HG03520 (cell line): Measurements from ENCODE around the gene B4GALT1.

Source experiments
- ATAC-seq: cut with Tn5 transposase; IDR thresholded peaks from one replicate; pipeline ENCODE4 v1.9.1; 2021; ENCODE audit warnings: mild to moderate bottlenecking, moderate library complexity; ENCODE audit not compliant: unreplicated experiment

The B4GALT1 gene

DNA sequence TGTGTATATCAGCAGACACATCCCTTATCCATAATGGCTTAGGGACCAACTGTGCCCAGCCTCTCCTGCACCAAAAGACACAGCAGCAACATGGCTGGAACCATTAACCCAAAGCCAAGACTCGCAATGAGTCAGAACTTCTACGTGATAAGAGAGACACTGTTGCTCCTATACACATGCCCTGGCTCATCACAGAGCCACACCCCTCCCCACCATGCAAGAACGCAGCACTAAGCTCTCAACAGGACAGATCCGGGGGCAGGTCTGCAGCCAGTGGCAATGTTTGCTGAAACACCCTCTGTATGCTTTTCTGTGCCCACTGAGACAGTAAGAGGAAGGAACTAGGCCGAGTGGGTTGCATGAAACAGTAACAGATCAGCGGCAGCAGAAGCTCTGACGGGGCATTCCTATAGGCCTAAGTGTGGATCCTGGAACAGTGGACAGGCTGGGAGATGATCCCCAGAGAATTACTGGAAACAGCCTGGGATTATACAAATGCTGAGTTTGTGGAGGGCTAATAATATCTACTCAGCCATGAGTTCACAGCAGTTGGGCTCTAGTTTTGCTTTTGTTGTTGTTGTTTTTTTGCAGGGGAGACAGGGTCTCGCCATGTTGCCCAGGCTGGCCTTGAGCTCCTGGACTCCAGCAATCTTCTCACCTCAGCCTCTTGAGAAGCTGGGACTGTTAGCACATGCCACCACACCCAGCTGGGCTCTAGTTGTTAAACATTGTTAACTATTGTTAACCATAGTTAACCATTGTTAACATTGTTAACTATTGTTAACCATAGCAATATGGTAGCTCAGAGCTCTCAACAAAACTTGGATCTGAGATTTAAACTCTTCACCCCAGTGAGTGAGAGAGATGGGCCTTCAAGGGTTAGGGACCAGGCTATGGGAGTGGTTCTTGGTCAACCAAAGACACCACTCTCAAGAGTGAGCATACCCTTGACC, 41.0 kb downstream of the B4GALT1 start:
- ATAC-seq, result no peak

DNA sequence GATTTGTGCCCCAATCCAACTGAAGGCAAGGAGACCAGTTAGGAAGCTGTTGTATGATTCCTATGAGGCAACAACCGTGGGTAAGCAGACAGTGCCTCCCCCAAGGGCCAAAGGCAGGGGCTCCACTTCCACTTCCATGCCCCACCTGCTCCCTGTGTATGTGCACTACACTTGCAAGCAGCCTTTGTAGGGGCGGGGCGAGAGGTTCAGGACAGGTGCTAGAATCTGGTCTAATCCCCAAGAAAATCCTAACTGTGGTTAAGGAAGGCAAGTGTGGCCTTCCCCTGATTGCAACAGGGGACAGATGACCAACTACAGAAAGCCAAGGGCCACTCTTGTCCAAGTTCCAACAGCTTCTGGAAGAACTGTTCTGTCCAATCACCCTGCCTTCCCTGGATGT, 41.7 kb downstream of the B4GALT1 start:
- ATAC-seq, result no peak

DNA sequence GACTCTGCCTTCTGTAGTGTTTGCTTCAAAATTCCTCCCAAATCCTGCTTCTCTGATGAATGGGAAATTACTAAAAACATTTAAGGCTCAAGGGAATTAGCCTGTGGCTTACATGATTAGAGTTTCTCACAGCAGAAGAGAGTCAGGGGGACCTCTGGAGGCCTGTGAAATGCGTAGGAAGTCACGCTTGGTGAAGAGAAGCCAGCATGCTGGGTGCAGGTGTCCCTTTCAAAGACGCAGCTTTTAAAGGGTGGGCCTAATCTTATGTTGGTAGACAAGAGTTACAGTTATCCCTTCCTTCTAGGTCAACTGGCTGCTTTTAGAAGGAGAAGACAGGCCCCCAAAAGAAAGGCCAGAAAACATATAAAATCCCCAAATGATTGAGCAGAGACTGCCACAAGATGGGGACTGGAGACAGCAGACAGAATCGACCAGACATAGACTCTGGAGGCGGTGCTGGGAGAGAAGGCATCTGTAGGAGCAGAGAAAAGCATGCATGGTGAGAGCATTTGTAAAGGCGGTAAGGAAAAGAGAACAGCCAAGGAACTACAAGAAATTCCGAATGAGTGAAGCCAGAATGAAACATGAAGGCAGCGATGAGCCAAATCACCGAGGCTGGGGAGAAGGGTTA, 42.3 kb downstream of the B4GALT1 start:
- ATAC-seq, result no peak

DNA sequence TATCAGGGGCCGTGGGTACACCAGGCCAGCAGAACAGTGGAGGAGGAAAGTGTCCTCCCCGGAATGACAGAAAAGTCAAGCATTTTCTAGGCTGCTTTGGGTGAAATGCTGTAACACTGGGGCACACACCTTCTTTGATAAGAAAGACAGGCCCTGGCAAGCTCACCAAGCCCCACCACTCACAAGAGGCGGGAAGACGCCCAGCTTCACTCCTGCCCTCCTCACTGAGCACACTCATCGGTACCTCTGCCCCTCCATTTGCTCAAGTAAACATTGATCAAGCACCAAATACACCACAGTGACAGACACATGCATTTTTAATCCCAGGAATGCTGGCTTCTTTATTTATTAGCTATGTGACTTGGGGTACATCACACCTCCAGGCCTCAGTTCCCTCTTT, 43.1 kb downstream of the B4GALT1 start:
- no peak for ATAC-seq

DNA sequence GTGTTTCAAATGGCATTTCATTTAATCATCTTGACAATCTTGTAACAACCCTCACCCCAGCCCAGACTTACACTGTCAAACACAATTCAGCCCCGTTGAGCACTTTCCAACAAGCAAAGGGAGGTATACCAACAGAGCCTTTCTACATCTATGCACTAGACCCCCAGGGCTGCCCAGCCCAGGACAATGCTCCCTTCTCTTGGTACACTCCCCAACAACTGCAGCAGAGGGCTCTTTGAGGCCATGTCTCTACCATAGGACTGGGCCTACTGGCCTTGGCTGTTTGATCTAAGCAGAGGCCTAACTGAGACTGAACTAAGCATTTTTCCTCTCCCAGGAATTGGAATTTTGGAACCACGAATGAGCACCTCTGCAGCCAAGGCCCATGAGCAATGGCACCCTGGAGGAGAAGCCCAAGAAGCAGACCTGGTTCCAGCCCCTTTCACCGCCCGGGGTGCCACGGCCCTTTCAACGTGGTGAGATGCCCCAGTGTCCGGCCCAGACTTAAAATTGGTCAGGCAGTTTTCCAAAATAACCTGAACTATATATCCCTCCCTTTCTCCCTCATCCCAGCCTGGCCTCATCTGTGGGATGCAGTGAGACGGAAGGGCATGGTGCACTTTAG, 43.6 kb downstream of the B4GALT1 start:
- no peak for ATAC-seq

DNA sequence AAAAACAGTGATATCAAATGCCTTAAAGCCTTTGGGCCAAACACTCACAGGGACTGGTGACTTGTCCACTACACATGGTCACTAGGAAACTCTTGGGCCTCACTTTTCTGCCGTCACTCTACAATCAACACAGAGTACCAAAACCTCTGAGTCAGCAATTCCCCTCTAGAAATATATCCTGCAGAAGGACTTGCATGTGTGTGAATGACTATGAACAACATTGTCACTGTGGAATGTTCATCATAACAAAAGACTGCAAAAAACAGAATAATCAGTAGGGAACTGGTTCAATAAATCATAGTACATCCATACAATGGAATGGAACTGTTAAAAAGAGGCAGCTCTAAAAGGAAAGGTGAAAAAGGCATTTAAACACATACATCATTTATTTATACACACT, 46.5 kb downstream of the B4GALT1 start:
- no peak for ATAC-seq

DNA sequence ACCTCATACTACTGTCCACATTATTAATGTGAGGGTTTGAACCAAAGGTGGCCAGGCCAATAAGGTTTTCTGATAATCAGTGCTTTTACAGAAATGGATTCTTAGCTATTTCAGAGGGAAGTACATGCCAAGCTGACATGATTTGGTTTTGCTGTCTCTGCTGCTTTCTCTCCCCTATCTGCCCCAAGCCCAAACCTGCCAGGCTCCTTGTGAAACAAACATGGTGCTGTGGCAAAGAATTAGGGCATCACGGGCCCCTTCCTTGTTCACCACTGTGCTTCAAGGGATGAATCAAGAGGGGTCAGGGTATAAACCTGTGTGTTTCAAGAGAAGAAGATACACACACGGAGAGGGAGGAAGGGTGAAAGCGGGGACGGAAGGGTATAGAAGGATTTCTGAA, 49.3 kb downstream of the B4GALT1 start:
- ATAC-seq, result no peak

DNA sequence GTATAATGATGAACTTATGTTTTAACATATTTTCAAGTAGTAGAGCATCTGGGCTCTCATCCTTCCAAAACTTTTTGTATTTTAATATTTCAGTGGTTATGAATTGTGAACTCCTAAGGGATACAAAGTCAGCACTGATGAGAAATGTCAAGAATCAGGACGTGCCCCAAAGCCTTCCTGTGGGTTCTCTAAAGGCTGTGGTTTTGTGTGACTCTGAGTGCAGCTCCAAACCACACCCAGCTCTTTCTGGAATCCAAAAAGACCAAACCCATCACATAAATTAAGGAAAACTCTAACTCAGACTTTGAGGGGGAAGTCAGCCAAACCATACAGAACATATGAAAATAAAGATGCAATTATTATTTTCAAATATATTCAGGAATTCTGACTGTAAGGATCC, 49.8 kb downstream of the B4GALT1 start:
- ATAC-seq, result no peak

DNA sequence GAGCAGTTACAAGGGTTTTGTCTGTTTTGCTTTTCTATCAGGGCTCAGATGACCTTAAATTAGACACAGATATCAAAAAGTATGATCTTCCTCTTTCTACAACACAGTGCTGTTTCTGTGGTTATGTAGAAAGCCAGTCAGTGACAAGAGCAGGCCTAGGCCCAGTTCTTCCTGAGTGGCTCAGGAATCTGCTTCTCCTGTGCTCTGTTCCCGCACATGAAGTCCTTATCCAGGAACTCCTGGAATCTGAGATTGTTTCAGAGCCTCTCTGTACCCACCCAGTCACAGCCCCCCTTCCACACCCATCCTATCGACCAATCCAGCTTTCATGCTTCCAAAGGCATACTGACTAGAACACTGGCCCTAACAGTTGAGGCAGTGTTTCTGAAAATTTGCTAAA, 50.3 kb downstream of the B4GALT1 start:
- no peak for ATAC-seq

DNA sequence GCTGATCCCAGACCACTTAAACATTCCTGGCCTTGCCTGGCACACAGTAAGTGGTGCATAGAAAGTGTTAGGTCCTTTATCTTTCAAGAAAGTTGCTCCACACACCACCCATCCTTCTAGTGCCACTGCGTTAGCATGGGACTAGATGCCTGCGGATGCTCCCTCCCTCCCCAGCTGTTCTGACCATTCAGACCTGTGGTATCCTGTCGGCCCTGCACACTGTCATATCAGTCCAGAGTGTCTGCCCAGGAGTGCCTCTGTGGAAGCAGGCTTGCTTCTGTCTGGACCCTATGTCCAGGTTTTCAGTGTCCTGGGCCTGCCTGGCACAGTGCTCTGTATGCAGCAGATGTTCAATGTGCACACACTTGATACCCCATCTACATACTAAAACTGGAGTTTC, 52.4 kb downstream of the B4GALT1 start:
- ATAC-seq, result no peak

DNA sequence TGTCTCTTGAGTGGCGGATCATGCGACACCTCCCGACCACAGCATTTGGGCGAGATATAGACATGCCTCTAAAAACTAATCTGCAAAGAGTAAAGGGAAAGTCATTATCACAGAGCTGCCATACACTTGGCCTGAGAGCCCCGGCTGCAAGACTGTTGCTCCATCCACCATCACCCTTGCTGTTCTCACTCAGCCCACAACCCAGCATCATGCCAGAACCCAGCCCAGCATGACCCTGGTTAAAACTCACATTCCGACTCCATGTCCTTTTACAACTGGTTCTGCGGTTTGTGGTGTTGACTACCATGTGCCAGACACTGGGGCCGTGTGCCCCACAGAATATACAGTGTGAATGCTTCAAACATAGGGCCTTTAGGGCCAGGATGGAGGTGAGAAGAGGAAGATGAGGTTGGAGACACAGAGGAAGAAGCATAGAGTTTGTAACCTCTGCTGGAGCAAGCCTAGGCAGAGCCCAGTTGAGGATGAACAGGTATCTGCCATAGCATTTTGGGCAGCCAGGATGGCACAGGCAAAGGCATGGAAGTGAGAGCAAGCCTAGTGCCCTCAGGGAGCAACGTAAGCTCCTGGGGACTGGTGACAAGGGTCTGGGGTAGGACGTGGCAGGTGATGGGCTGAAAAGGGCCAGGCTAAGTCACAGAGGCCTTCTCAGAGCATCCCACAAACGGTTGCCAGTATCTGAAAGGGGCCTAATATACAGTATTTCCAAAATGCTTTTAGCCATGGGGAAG, 53.2 kb downstream of the B4GALT1 start:
- no peak for ATAC-seq

DNA sequence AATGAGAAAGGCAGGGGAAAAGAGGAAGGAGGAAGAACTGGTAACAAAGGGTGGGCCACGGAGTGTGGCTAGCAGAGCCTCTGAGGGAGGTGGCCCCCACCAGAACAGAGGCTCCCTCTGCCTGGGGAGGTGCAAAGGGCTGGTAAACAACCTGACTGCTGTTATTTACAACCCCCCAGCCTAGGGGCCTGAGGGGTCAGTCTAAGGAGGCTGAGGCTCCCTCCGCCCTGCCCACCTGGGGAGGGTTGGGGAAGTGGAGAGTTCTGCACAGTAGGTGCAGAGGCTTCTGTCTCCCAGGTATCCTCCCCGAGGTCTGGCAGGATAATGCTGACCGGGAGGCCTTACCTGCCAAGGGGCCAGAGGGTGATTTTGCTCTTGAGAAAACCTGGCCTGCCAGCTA, 55.0 kb downstream of the B4GALT1 start:
- no peak for ATAC-seq

DNA sequence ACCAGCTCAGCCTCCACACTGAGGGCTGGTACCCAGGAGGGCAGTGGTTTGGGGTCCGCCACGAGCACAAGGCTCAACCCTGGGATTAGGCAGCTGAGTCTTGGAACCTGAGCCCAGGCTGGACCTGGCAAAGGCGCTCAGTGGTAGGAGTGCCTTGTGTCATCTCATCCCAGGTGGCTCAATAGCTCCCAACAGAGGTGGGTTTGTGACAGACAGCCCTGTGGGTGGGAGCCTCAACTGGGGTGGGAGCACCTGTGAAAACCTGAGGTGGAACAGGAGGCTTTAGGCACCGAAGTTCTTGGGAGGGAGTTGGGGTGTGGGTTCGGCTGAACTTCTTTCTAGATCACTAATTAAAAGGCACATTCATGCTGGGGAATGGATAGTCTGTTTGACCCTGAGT, 55.5 kb downstream of the B4GALT1 start:
- ATAC-seq, result no peak

DNA sequence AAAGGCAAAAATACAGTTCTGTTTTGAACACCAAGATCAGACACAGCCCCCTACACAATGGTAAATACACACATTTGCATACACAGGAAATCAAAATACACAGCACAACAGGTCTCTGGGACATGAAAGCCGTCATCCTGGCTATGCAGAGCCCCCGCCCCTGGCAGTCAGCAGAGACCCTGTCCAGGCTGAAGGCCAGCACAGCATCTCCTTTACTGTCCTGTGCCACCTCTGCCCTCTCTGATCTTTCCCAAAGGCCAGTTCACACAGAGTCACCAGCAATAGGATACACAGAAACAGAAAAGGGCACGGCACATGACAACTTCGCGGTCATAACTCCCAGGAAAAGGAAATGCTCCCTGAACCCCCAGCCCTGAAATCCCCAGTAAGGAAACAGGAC, 56.5 kb downstream of the B4GALT1 start:
- no peak for ATAC-seq

DNA sequence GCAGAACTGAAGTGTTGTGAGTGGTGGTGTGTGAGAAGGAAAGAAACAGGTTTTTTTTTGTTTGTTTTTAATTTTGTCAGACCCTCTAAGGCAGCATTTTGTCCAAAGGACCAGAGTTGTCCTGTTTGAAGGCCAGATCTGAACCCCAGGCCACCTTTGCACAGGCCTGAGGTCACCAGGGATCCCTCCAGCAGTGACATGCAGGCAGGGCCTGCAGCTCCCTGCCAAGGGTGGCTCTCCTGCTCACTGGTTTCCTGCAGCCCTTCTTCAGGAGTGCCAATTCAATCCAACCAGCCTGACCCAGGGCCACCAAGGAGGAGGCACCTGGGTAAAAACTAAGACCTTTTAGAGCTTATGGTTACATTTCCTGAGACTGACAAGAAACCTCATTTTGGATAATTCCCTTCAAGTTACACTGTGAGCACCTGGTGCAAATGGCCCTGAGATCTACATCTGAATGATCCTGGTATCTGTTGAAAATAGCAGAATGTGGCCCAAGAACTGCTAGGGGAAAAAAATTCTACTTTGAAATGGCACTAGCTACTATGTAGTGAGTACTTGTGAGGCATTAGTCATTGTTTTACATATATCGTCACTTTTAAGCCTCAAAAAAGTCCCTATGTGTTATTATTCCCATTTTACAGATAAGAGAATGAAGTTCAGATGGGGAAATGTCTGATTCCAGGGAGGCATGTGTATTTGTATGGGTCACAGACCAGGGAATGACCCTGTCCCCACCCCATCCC, 57.1 kb downstream of the B4GALT1 start:
- ATAC-seq, result no peak

DNA sequence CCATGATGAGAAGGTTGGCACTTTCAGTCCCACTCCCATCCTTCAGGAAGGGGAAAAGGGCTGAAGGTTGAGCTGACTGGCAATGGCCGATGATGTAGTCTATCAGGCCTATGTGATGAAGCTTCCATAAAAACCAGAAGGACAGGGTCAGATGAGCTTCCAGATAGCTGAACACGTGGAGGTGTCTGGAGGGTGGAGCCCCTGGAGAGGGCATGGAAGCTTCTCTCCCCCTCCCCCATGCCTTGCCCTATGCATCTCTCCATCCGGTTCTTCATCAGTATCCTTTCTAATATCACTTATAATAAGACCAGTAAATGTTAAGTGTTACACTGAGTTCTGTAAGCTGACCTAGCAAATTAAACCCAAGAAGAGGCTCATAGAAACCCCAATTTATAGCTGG, 58.0 kb downstream of the B4GALT1 start:
- ATAC-seq, result no peak

DNA sequence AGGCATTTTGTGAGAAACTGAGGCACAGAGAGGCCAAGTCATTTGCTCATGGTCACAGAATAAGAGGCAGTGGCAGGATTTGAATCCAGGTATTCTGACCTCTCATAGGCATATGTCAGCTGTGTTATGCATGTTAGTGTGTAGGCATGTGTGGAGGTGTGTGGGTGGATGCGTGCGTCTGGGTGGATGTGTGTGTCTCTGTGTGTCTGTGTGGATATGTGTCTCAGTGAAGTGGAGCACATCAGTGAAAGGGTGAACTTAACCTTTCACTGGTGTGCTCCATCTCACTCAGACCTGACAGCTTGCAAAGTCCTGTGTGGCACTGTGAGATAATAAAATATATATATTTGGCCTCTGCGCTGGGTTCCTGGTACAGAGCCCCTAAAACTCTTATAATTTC, 58.7 kb downstream of the B4GALT1 start:
- no peak for ATAC-seq

DNA sequence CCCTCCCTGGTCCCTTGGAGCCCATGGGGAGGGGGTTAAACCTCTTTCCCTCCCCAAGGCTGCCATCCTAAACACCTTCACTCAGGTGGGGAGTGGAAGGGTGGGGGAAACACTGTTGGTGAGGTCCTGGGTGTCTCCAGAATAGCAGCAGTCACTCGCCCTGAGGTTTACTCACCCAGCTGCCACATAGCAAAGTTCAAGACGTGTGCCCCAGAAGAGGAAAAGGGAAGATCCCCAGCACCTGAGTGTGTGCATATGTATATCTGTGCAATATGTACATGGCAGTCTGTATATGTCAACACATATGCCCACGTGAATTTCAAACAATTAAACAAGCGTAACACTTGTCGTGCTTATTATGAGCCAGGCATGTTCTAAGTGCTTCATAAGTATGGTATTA, 59.4 kb downstream of the B4GALT1 start:
- no peak for ATAC-seq

DNA sequence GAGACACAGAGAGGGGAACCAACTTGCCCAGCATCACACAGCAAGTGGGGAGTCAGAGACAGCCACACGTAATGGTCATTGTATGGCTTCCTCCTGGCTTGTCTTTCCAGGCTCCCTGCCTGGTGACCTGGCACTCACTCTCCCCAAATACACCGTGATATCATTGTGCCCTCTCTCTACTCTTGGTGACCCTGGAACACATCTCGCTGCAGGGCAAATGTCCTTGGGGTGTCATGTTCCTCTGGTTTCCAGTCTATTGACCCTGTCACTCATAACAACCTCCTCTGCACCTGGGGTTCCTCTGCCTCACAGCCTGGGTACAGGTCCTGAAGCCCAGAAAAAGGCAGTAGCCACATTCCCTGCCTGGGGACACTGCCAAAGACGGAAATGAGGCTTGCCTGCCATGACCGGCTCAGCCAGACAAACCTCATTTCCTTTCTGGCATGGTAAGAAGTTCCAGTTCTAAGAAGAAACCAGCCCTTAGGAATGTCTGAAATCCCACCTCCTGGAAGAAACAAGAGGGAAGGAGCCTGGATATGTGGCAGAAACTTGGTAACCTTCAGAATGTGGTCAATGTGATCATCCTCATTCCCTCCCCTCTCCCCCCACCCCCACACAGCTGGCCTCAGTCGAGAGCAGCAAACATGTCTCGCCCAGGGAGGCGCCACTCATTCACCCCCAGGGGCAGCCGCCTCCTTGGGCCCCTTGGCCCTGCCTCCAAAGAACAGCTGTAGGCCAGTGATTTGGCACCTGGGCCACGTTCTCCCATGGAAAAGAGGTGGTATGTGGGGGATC, 60.1 kb downstream of the B4GALT1 start:
- ATAC-seq, result no peak

DNA sequence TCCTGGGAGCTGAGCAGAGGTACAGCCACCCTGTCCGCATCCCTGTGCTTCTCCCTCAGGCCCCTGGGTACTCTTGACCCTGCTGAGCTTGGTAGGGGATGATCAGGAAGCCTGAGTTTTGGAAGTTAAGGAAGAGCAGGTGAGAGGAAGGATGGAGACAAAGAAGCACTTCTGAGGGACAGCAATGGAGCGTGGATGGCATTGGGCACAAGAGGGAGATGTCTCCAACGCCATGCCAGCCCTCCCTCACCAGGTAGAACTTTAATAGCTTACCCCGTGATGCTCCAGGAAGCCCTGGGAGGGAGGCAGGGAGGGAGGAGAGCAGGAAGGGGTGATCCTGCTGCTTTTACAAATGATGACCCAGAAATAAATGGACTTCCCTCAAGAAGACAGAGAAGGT, 60.8 kb downstream of the B4GALT1 start:
- ATAC-seq, result no peak
